ENCODE results near the gene SLC43A2.
A peak's percentile ranks its signal among the peaks of the same experiment; 100 is the strongest.

Gene SLC43A2

DNA sequence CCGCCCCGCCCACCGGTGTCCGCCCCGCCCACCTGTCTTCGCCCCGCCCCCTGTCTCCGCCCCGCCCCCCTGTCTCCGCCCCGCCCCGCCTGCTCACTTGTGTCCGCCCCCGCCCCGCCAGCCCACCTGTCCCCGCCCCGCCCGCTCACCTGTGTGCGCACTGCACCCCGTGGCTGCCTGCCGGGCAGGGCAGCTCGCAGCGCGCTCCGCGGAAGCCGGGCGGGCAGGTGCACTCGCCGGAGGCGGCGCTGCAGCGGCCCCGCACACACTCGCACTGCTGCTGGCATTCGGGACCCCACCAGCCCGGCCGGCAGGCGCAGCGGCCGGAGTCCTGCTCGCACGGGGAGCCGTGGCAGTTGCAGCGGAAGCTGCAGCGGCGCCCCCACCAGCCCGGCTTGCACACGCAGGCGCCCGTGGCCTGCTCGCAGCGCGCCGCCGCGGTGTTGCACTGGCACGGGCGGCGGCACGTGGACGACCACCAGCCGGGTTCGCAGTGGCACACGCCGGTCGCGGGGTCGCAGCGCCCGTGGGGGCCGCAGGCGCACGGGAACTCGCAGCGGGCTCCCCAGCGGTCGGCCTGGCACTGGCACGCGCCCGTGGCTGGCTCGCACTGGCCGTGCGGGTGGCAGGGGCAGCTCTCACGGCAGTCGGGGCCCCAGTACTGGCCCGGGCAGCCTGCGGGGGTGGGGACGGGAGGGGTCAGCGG, 14.8 kb upstream of the SLC43A2 start:
- DNase-seq: peak; percentile 54

- DNase-seq: no peak
These were observed 12.4 kb upstream of the SLC43A2 start for GRCh38 chr17:1641065-1641403.

GRCh38 chr17:1640329-1641064, 11.9 kb upstream of the SLC43A2 start:
- DNase-seq: no peak

DNA sequence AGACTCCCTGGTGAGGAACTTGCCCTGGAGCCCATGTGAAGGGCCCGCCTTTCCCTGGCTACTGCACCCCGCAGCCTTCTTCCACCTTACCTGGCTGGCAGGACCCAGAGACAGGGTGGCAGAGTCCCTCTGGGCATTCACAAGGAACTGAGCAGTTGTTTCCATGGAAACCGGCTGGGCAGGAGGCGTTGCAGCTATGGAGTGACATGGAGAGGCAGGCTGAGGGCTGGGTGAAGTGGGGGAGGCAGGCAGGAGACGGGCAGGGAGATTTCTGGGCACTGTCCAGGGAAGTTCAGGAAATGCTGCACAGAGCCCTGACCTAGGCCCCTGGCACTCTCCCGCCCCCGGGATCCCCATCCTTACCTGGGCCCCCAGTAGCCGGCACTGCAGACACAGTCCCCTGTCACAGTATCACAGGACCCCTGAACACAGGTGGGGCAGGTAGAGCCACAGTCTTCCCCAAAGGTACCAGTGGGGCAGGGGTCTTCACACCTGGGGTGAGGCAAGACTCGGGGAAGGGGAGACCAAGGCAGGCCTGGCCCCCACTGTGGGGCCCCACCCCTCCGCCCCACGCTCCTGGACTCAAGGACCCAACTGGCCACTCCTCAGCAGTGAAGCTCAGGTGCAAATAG, 11.0 kb upstream of the SLC43A2 start:
- DNase-seq: peak; percentile 35

- peak; percentile 22 for DNase-seq
These were observed 10.1 kb upstream of the SLC43A2 start for GRCh38 chr17:1638624-1639300.

DNA sequence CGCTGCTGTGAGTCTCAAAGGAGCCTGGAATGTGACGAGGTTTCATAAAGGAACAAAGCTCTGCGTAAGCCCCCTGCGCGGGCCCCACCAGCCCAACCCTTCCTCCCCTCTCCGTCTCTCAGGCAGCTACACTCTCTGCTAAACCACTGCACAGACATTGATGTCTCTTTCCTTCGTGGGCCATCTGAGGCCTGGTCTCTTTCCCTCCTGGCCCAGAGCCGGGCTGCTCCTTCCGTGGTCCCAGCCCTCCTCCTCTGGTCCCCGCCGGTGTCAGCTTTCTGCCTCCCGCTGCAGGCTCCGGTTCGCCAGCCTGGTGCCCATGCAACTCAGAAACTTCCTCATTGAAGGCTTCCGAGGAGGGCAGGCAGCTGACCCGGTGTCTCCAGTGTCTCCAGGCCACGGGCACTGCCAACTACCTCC, 9.5 kb upstream of the SLC43A2 start:
- peak; percentile 81 for DNase-seq

GRCh38 chr17:1636732-1637285, 8.2 kb upstream of the SLC43A2 start:
- DNase-seq: no peak

GRCh38 chr17:1635675-1636465, 7.2 kb upstream of the SLC43A2 start:
- no peak for DNase-seq

GRCh38 chr17:1634841-1635650, 6.4 kb upstream of the SLC43A2 start:
- no peak for DNase-seq

- DNase-seq: no peak
These were observed 2.0 kb upstream of the SLC43A2 start for GRCh38 chr17:1630662-1631061.

DNA sequence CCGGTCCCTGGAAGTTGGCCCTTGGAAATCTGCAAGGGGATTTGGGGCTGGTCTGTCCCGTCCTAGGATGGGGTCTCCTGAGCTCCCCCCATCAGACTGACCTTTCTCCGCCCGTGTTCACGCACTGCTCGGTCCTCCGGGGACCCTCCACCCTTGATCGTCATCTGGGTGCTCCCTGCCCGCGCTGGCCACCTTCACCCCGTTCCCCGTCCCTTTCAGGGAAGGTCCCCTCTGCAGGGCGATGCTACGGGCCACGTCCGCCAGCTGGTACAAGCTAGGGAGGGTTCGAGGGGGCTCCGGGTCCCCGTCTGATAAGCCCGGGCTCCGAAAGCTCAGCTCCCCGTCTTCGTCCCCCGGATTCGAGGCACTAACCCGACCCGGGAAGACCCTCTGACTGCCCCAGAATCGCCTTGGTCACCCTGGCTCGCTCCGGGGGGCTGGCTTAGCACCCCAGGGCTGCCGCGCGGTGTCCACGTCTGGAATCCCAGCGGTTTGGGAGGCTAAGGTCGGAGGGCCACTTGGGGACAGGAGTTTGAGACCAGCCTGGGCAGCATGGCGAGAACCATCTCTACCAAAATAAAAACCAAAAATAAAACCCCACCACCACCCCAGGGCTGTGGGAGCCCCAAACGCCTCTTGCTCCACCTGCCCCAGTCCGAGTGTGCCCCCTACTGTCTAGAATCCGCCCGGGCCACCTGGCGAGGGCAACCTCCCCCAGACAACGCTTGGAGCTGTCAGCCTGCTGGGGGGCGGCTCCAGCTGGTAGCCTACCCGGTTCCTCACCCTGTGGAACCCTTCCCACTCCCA, 1.1 kb upstream of the SLC43A2 start:
- DNase-seq: peak; percentile 69

DNA sequence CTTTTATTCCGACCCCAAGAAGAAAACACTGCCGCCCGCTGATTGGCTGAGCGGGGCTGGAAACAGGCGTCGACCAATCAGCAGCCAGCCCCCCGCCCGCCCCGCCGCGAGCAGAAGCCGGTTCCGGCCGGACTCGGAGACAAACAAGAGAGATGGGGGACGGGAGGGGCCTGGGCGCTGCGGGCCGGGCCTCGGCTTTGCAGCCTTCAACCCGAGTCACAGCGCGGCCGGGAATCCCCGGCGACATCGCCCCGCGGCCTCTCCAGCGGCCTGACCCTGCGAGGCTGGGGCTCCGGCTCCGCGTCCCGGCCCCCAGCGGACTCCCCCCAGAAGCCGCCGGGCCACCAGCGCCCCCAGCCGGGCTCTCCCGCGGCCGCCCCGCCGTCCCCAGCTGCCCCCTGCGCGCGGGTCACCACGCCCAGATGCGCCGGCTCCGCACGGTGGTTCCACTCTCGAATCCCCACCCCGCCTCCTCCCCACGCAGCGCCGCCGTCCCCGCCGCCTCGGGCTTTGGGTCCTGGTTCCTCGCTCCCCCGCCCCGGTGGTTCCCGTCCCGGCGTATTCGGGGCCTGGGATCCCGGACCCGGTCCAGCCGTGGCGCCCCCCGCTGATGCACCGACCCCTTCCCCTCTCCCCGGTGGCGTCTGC, 346 bp upstream of the SLC43A2 start:
- no peak for DNase-seq

- DNase-seq: no peak
These were observed 1.3 kb downstream of the SLC43A2 start for GRCh38 chr17:1627182-1627981.

DNA sequence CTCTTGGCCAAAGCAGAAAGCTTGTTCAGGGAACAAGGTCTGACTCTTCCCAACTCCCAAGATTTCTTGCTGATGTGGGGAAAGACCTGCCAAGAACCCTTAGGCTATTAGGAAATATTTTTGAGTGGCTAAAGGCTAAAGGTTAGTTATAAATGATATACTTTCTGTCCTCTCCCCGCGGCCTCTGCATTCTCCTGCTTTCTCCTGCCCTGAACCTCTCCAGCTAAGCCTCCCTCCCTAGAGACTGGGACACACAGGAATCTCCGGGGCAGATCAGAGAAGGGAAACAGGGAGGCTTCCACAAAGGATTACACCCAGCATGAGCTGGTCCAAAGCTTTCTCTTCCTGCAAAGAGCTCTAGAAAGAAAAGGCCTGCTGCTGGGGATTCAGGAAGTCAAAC, 2.3 kb downstream of the SLC43A2 start:
- peak; percentile 13 for DNase-seq

DNA sequence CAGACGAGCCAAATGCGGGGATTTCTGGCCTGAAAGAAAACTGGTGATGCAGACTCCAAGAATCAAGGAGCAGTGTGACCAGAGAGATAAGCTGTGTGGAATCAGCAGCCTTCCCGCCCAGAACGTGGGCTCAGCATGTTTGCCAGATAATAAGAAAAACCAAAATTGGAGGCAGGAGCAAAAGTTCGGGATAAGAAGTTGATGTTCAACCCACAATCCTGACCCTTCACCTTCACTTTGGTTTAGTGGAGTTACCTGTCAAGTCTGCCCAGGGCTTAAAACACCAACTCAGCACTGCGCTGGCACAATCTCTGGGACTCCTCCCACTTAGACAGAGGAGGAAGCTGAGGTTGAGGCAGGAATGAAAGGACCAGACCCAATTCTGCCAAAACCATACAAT, 3.1 kb downstream of the SLC43A2 start:
- no peak for DNase-seq

- no peak for DNase-seq
These were observed 3.6 kb downstream of the SLC43A2 start for GRCh38 chr17:1625053-1625452.

DNA sequence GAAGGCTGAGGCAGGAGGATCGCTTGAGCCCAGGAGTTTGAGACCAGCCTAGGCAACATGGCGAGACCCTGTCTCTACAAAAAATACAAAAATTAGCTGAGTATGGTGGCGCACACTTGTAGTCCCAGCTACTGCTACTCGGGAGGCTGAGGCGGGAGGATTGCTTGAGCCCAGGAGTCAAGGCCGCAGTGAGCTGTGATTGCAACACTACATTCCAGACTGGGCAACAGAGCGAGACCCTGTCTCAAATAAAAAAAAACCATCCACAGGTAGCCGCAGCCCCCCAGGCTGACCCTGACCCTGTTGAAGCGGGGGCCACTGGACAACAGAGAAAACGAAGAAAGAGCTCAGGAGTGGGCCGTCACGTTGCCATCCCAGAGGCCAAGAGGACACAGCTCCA, 4.0 kb downstream of the SLC43A2 start:
- DNase-seq: no peak

DNA sequence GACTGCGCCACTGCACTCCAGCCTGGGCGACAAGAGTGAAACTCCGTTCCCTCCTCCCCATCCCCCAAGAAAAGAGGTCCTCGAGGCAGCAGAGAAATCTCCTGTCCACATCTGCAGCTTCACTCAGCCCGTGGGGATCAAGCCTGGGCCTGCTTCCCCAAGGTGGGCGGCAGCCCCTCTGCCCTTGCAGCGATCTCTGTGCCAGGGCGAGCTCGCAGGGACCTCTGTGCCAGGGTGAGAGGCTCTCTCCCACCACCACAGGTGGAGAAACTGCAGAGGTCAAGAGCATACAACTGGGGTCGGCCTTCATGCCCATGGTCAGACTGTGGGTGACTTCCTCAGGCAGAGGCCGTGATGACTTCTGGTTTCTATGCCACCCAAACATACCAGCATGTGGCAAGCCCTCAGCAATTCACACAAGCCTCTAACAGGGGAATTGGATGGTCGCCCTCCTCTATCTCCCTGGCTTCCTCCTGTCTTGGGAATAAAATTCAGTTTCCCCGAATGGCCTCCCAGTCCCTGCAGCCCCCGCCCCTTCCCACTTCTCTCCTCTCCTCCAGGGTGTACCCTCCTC, 5.5 kb downstream of the SLC43A2 start:
- no peak for DNase-seq

All from retina (tissue), 1 donor.